DMS 273 treated with DMSO at 0.1 percent for 48 hours (cell line): Measurements from ENCODE around the gene SLITRK2.

Source experiments
- DNase-seq: peaks from one replicate; lab custom pipeline; 2025; lab: John Stamatoyannopoulos, UW

The SLITRK2 gene

GRCh38 chrX:145856181-145856580 is 38.6 kb downstream of the SLITRK2 start:
- no peak for DNase-seq

- DNase-seq = no peak
Observed at GRCh38 chrX:145861818-145862217, 44.2 kb downstream of the SLITRK2 start.

- no peak for DNase-seq
Observed at GRCh38 chrX:145865082-145865481, 47.5 kb downstream of the SLITRK2 start.
